Natural killer cell (primary cell): Measurements from ENCODE around the gene SCYGR8. TPM values are rescaled to one million over a fixed set of nuclear protein-coding genes. Genes with fewer than 3 reads are reported as not detected.
A peak's percentile ranks its signal among the peaks of the same experiment; 100 is the strongest.

Experiments
- ATAC-seq, 3 donors: fragments of 150-1000 bp in 2 of 3; fragments of 200-7000 bp in 1 of 3; cut with Tn5 transposase; 1 replicate in 1 of 3; 2 replicates in 2 of 3; pipeline ENCODE4 v1.10.0; 2021; ENCODE audit warnings: mild to moderate bottlenecking in 2 of 3, moderate library complexity in 2 of 3
- DNase-seq, 2 donors: peaks; one replicate each; pipeline versions ENCODE4 v3.0.0 to v3.0.0-alpha.2; 2013 to 2021; ENCODE audit warnings: mixed read lengths in 1 of 2
- H3K27ac ChIP-seq: one replicate; pipeline ENCODE4 v1.5.1; 2013; ENCODE audit warnings: mild to moderate bottlenecking, low read length
- H3K27me3 ChIP-seq: one replicate; pipeline ENCODE4 v1.6.1; 2013; ENCODE audit warnings: low read length; ENCODE audit not compliant: control insufficient read depth, insufficient read depth
- H3K36me3 ChIP-seq: one replicate; pipeline ENCODE4 v1.6.1; 2013; ENCODE audit warnings: low read length; ENCODE audit not compliant: control insufficient read depth, insufficient read depth
- H3K4me1 ChIP-seq: one replicate; pipeline ENCODE4 v1.6.1; 2013; ENCODE audit warnings: low read length; ENCODE audit not compliant: control insufficient read depth, insufficient read depth
- H3K4me3 ChIP-seq: one replicate; pipeline ENCODE4 v1.5.1; 2013; ENCODE audit warnings: low read length
- H3K9me3 ChIP-seq: one replicate; pipeline ENCODE4 v1.6.1; 2013; ENCODE audit warnings: low read length; ENCODE audit not compliant: control insufficient read depth, insufficient read depth
- H3K27ac Mint-ChIP-seq, 2 donors: one replicate each; pipeline ENCODE4 v1.8.0; 2022; ENCODE audit warnings: mild to moderate bottlenecking in 2 of 2, mixed read lengths in 2 of 2, moderate library complexity in 1 of 2
- H3K27me3 Mint-ChIP-seq, 2 donors: one replicate each; pipeline ENCODE4 v1.8.0; 2022; ENCODE audit warnings: low read depth in 2 of 2, mixed read lengths in 2 of 2
- H3K36me3 Mint-ChIP-seq: one replicate; pipeline ENCODE4 v1.8.0; 2022; ENCODE audit warnings: mixed read lengths
- H3K4me1 Mint-ChIP-seq, 2 donors: one replicate each; pipeline ENCODE4 v1.8.0; 2022; ENCODE audit warnings: mixed read lengths in 2 of 2
- H3K4me3 Mint-ChIP-seq: one replicate; pipeline ENCODE4 v1.8.0; 2022; ENCODE audit warnings: mild to moderate bottlenecking, moderate library complexity, mixed read lengths
- H3K9me3 Mint-ChIP-seq, 2 donors: one replicate each; pipeline ENCODE4 v1.8.0; 2022; ENCODE audit warnings: mixed read lengths in 2 of 2
- CTCF ChIP-seq: fragments of 200-600 bp; IDR thresholded peaks from one replicate; pipeline ENCODE4 v1.8.0; 2022; ENCODE audit warnings: antibody characterized with exemption
- WGBS: methylation state at CpG from one replicate; pipeline ENCODE4 v1.1.7; 2013; ENCODE audit warnings: missing lambda C conversion rate; ENCODE audit not compliant: insufficient coverage; 5-methylcytosine and 5-hydroxymethylcytosine counted together
- intact Hi-C: fragments of 100-400 bp; cut with micrococcal nuclease; formaldehyde crosslinking; loops from one replicate; pipeline ENCODE4 v1.14.2; 2022
- total RNA-seq, 4 donors: library from RNA; stranded (reverse); fragments of 120-200 nt in 1 of 4; gene quantifications; one replicate each; pipeline versions ENCODE4 v1.2.3 to v1.2.4, GENCODE V29; 2013 to 2022

The SCYGR8 gene
- total RNA-seq, 3 donors from 2014 or later (not counting 1 experiment from before 2014, with no cell fraction given): not detected

DNA sequence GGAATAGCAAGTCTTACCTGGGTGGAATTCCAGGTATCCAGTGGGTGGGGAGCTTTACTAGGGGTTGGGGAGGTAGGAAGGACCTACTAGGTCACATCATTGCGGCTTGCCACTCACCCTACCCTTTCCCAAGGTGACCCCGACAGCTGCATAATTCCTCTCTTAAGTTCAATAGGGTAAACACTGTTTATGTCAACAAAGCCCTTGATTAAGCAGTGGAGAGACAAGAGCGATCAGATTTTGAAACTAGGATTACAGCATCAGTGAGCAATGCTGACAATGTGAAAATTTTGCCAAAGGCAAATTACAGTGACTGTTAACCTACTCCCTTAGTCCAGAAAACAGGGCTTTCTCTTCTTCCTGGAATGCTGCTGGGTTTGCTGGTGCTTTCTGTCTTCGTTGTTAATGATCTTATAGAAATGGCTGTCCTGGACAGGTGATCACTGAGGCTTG lies 42.4 kb upstream of the SCYGR8 start:
- no peaks in the 10 kb centered on the region for H3K9me3 ChIP-seq
- no peaks in the 10 kb centered on the region for H3K27me3 ChIP-seq
- no peak overlapping the region for H3K4me3 ChIP-seq
- no peaks in the 10 kb centered on the region for H3K4me1 Mint-ChIP-seq
- H3K9me3 Mint-ChIP-seq: no peaks in the 10 kb centered on the region
- H3K36me3 ChIP-seq: no peaks in the 10 kb centered on the region
- 90% methylated on average over 4 of the region's 4 CpGs for WGBS
- intact Hi-C loops: no loop called here
- no peaks in the 10 kb centered on the region for H3K4me1 ChIP-seq
- no peak overlapping the region for H3K4me3 Mint-ChIP-seq
- no peak overlapping the region for H3K27ac ChIP-seq
- ATAC-seq: no peak
- H3K36me3 Mint-ChIP-seq: no peaks in the 10 kb centered on the region
- no peak for TF ChIP-seq CTCF
- H3K27ac Mint-ChIP-seq: no peak overlapping the region
- peaks cover 0 to 2% of the 10 kb centered on the region in 2 donors for H3K27me3 Mint-ChIP-seq
- DNase-seq: no peak

DNA sequence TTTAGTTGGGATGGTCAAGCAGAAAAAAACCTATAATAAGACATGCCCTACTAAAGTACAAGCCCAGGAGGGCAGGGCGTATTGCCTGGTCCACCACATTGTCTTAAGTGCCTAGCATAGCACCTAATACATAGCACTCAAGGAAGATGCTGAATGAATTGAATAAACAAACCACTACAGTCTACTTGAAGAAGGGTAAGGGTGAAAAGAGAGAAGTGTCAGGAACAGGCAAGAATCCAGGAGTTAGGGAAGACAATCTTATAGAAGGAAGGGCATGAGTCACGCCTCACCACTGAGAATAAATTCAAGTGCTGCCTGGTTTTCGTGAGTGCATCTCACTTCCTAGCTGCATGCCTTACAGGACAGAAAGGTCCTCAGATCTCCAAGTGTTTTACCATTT lies 41.7 kb upstream of the SCYGR8 start:
- TF ChIP-seq CTCF: no peak
- intact Hi-C loops: loop anchor here (2.0 kb wide), 1 partner anchor 51 kb away; no protein-coding TSS in a partner anchor
- H3K27me3 ChIP-seq: no peaks in the 10 kb centered on the region
- Mint-ChIP-seq H3K36me3 (no peaks in the 10 kb centered on the region), H3K9me3 (no peaks in the 10 kb centered on the region), H3K4me1 (no peaks in the 10 kb centered on the region), H3K27me3 (peaks cover 0 to 2% of the 10 kb centered on the region in 2 donors), H3K27ac (no peak overlapping the region), H3K4me3 (no peak overlapping the region)
- H3K27ac ChIP-seq: no peak overlapping the region
- DNase-seq: no peak
- no peaks in the 10 kb centered on the region for H3K36me3 ChIP-seq
- no peak overlapping the region for H3K4me3 ChIP-seq
- no peaks in the 10 kb centered on the region for H3K4me1 ChIP-seq
- ATAC-seq: no peak
- WGBS: 85% methylated on average over 2 of the region's 3 CpGs
- H3K9me3 ChIP-seq: no peaks in the 10 kb centered on the region

DNA sequence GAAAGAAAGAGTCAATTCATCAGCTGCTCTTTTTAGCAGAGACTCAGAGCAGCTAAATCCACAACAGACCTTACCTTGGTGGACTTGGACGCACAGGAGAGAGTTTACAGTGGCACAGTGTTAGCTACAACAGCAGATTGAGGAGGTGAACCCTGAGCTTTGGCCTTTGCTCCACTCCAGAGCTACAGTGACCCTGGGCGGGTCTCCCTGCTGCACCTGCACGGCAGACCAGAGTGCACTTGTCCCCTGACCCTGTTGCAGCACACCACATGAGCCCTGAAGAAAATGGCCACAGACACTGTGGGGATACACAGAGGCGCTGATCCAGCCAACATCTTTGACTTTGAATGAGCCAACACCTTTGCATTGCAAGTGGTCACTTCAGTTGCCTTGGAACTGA lies 38.8 kb upstream of the SCYGR8 start:
- no peaks in the 10 kb centered on the region for H3K4me1 Mint-ChIP-seq
- WGBS: 86% methylated on average over 4 of the region's 4 CpGs
- no peak overlapping the region for H3K27ac ChIP-seq

More for the DNA sequence above, 38.8 kb upstream of the SCYGR8 start:
- no peak overlapping the region for H3K4me3 Mint-ChIP-seq
- no peaks in the 10 kb centered on the region for H3K9me3 ChIP-seq
- no peaks in the 10 kb centered on the region for H3K4me1 ChIP-seq
- no peak overlapping the region for H3K27ac Mint-ChIP-seq
- intact Hi-C loops: no loop called here
- peaks cover 0 to 2% of the 10 kb centered on the region in 2 donors for H3K27me3 Mint-ChIP-seq
- ATAC-seq (peak in 1 of 3 donors; percentile 27), DNase-seq (no peak)
- no peaks in the 10 kb centered on the region for H3K27me3 ChIP-seq
- no peaks in the 10 kb centered on the region for H3K36me3 Mint-ChIP-seq
- no peak for TF ChIP-seq CTCF
- H3K4me3 ChIP-seq: no peak overlapping the region
- no peaks in the 10 kb centered on the region for H3K9me3 Mint-ChIP-seq
- H3K36me3 ChIP-seq: no peaks in the 10 kb centered on the region
